ENCODE results near the gene SORT1.
"Not testable (repeated sequence)": the region's sequence is repeated elsewhere in the genome, so short reads cannot be mapped to it uniquely, and the experiment has no call there.

SORT1 gene

GRCh38 chr1:109305991-109306390 lies 91.7 kb downstream of the SORT1 start:
- H3K27ac ChIP-seq (ENCODE audit: low read depth in 2 of 2, low read length in 2 of 2); H3K9ac ChIP-seq (ENCODE audit: low read depth in 1 of 2, low read length in 2 of 2): not testable (repeated sequence)

GRCh38 chr1:109304226-109304920 lies 93.3 kb downstream of the SORT1 start:
- Histone ChIP-seq H3K4me1 (ENCODE audit: control insufficient read depth in 2 of 2, insufficient read depth in 2 of 2, low read length in 2 of 2) (no peaks in the 10 kb centered on the region), H3K27ac (ENCODE audit: low read depth in 2 of 2, low read length in 2 of 2) (no peak overlapping the region), H3K9ac (ENCODE audit: low read depth in 1 of 2, low read length in 2 of 2) (no peak overlapping the region), H3K27me3 (ENCODE audit: control insufficient read depth in 2 of 2, insufficient read depth in 2 of 2, low read length in 2 of 2) (peaks cover 0 to 3% of the 10 kb centered on the region in 2 donors), H3K9me3 (ENCODE audit: control insufficient read depth in 2 of 2, low read length in 2 of 2) (no peaks in the 10 kb centered on the region), H3K4me3 (ENCODE audit: low read length in 2 of 2) (no peak overlapping the region), H3K36me3 (ENCODE audit: control insufficient read depth in 2 of 2, insufficient read depth in 2 of 2, low read length in 2 of 2) (no peaks in the 10 kb centered on the region)

More at GRCh38 chr1:109305991-109306390, 91.7 kb downstream of the SORT1 start:
- H3K4me3 ChIP-seq (ENCODE audit: low read length in 2 of 2); H3K27me3 ChIP-seq (ENCODE audit: control insufficient read depth in 2 of 2, insufficient read depth in 2 of 2, low read length in 2 of 2); H3K9me3 ChIP-seq (ENCODE audit: control insufficient read depth in 2 of 2, low read length in 2 of 2); H3K4me1 ChIP-seq (ENCODE audit: control insufficient read depth in 2 of 2, insufficient read depth in 2 of 2, low read length in 2 of 2); H3K36me3 ChIP-seq (ENCODE audit: control insufficient read depth in 2 of 2, insufficient read depth in 2 of 2, low read length in 2 of 2): not testable (repeated sequence)

GRCh38 chr1:109301874-109302273 lies 95.8 kb downstream of the SORT1 start:
- Histone ChIP-seq H3K4me3 (ENCODE audit: low read length in 2 of 2) (no peak overlapping the region), H3K36me3 (ENCODE audit: control insufficient read depth in 2 of 2, insufficient read depth in 2 of 2, low read length in 2 of 2) (no peaks in the 10 kb centered on the region), H3K9ac (ENCODE audit: low read depth in 1 of 2, low read length in 2 of 2) (no peak overlapping the region), H3K4me1 (ENCODE audit: control insufficient read depth in 2 of 2, insufficient read depth in 2 of 2, low read length in 2 of 2) (peaks cover 0 to 3% of the 10 kb centered on the region in 2 donors), H3K27ac (ENCODE audit: low read depth in 2 of 2, low read length in 2 of 2) (no peak overlapping the region), H3K9me3 (ENCODE audit: control insufficient read depth in 2 of 2, low read length in 2 of 2) (no peaks in the 10 kb centered on the region), H3K27me3 (ENCODE audit: control insufficient read depth in 2 of 2, insufficient read depth in 2 of 2, low read length in 2 of 2) (peaks cover 0 to 6% of the 10 kb centered on the region in 2 donors)

- peaks cover 0 to 6% of the 10 kb centered on the region in 2 donors for H3K27me3 ChIP-seq (ENCODE audit: control insufficient read depth in 2 of 2, insufficient read depth in 2 of 2, low read length in 2 of 2)
- no peak overlapping the region for H3K4me3 ChIP-seq (ENCODE audit: low read length in 2 of 2)
- no peaks in the 10 kb centered on the region for H3K36me3 ChIP-seq (ENCODE audit: control insufficient read depth in 2 of 2, insufficient read depth in 2 of 2, low read length in 2 of 2)
- H3K4me1 ChIP-seq (ENCODE audit: control insufficient read depth in 2 of 2, insufficient read depth in 2 of 2, low read length in 2 of 2), result peaks cover 0 to 3% of the 10 kb centered on the region in 2 donors
- H3K9me3 ChIP-seq (ENCODE audit: control insufficient read depth in 2 of 2, low read length in 2 of 2), result no peaks in the 10 kb centered on the region
- no peak overlapping the region for H3K9ac ChIP-seq (ENCODE audit: low read depth in 1 of 2, low read length in 2 of 2)
- no peak overlapping the region for H3K27ac ChIP-seq (ENCODE audit: low read depth in 2 of 2, low read length in 2 of 2)
These were observed 97.0 kb downstream of the SORT1 start for GRCh38 chr1:109300650-109301151.

GRCh38 chr1:109299558-109300343 lies 98.0 kb downstream of the SORT1 start:
- Histone ChIP-seq H3K27me3 (ENCODE audit: control insufficient read depth in 2 of 2, insufficient read depth in 2 of 2, low read length in 2 of 2) (peaks cover 0 to 6% of the 10 kb centered on the region in 2 donors), H3K36me3 (ENCODE audit: control insufficient read depth in 2 of 2, insufficient read depth in 2 of 2, low read length in 2 of 2) (no peaks in the 10 kb centered on the region), H3K9me3 (ENCODE audit: control insufficient read depth in 2 of 2, low read length in 2 of 2) (no peaks in the 10 kb centered on the region), H3K4me1 (ENCODE audit: control insufficient read depth in 2 of 2, insufficient read depth in 2 of 2, low read length in 2 of 2) (peaks cover 0 to 3% of the 10 kb centered on the region in 2 donors), H3K9ac (ENCODE audit: low read depth in 1 of 2, low read length in 2 of 2) (no peak overlapping the region), H3K4me3 (ENCODE audit: low read length in 2 of 2) (no peak overlapping the region), H3K27ac (ENCODE audit: low read depth in 2 of 2, low read length in 2 of 2) (peak overlapping the region in 1 of 2 donors; percentile 11)

- no peak overlapping the region for H3K4me3 ChIP-seq (ENCODE audit: low read length in 2 of 2)
- H3K4me1 ChIP-seq (ENCODE audit: control insufficient read depth in 2 of 2, insufficient read depth in 2 of 2, low read length in 2 of 2), result peaks cover 0 to 3% of the 10 kb centered on the region in 2 donors
- peak overlapping the region in 1 of 2 donors; percentile 16 for H3K27ac ChIP-seq (ENCODE audit: low read depth in 2 of 2, low read length in 2 of 2)
- no peaks in the 10 kb centered on the region for H3K36me3 ChIP-seq (ENCODE audit: control insufficient read depth in 2 of 2, insufficient read depth in 2 of 2, low read length in 2 of 2)
- no peaks in the 10 kb centered on the region for H3K9me3 ChIP-seq (ENCODE audit: control insufficient read depth in 2 of 2, low read length in 2 of 2)
- no peak overlapping the region for H3K9ac ChIP-seq (ENCODE audit: low read depth in 1 of 2, low read length in 2 of 2)
- peaks cover 0 to 6% of the 10 kb centered on the region in 2 donors for H3K27me3 ChIP-seq (ENCODE audit: control insufficient read depth in 2 of 2, insufficient read depth in 2 of 2, low read length in 2 of 2)
These were observed 98.8 kb downstream of the SORT1 start for GRCh38 chr1:109298666-109299557.

- Histone ChIP-seq H3K36me3 (ENCODE audit: control insufficient read depth in 2 of 2, insufficient read depth in 2 of 2, low read length in 2 of 2) (no peaks in the 10 kb centered on the region), H3K9me3 (ENCODE audit: control insufficient read depth in 2 of 2, low read length in 2 of 2) (no peaks in the 10 kb centered on the region), H3K9ac (ENCODE audit: low read depth in 1 of 2, low read length in 2 of 2) (no peak overlapping the region), H3K4me1 (ENCODE audit: control insufficient read depth in 2 of 2, insufficient read depth in 2 of 2, low read length in 2 of 2) (peaks cover 0 to 3% of the 10 kb centered on the region in 2 donors), H3K4me3 (ENCODE audit: low read length in 2 of 2) (no peak overlapping the region), H3K27ac (ENCODE audit: low read depth in 2 of 2, low read length in 2 of 2) (no peak overlapping the region), H3K27me3 (ENCODE audit: control insufficient read depth in 2 of 2, insufficient read depth in 2 of 2, low read length in 2 of 2) (peaks cover 0 to 3% of the 10 kb centered on the region in 2 donors)
These were observed 100.9 kb downstream of the SORT1 start for GRCh38 chr1:109296782-109297181.

- H3K27ac ChIP-seq (ENCODE audit: low read depth in 2 of 2, low read length in 2 of 2), result no peak overlapping the region
- no peaks in the 10 kb centered on the region for H3K36me3 ChIP-seq (ENCODE audit: control insufficient read depth in 2 of 2, insufficient read depth in 2 of 2, low read length in 2 of 2)
- no peaks in the 10 kb centered on the region for H3K9me3 ChIP-seq (ENCODE audit: control insufficient read depth in 2 of 2, low read length in 2 of 2)
- no peak overlapping the region for H3K4me3 ChIP-seq (ENCODE audit: low read length in 2 of 2)
- H3K9ac ChIP-seq (ENCODE audit: low read depth in 1 of 2, low read length in 2 of 2), result no peak overlapping the region
- peaks cover 0 to 3% of the 10 kb centered on the region in 2 donors for H3K27me3 ChIP-seq (ENCODE audit: control insufficient read depth in 2 of 2, insufficient read depth in 2 of 2, low read length in 2 of 2)
- H3K4me1 ChIP-seq (ENCODE audit: control insufficient read depth in 2 of 2, insufficient read depth in 2 of 2, low read length in 2 of 2), result peaks cover 0 to 3% of the 10 kb centered on the region in 2 donors
These were observed 101.9 kb downstream of the SORT1 start for GRCh38 chr1:109295712-109296415.

GRCh38 chr1:109294481-109294880 lies 103.2 kb downstream of the SORT1 start:
- Histone ChIP-seq H3K36me3 (ENCODE audit: control insufficient read depth in 2 of 2, insufficient read depth in 2 of 2, low read length in 2 of 2) (no peaks in the 10 kb centered on the region), H3K9me3 (ENCODE audit: control insufficient read depth in 2 of 2, low read length in 2 of 2) (no peaks in the 10 kb centered on the region), H3K27ac (ENCODE audit: low read depth in 2 of 2, low read length in 2 of 2) (no peak overlapping the region), H3K9ac (ENCODE audit: low read depth in 1 of 2, low read length in 2 of 2) (no peak overlapping the region), H3K4me1 (ENCODE audit: control insufficient read depth in 2 of 2, insufficient read depth in 2 of 2, low read length in 2 of 2) (peaks cover 0 to 3% of the 10 kb centered on the region in 2 donors), H3K27me3 (ENCODE audit: control insufficient read depth in 2 of 2, insufficient read depth in 2 of 2, low read length in 2 of 2) (peaks cover 0 to 3% of the 10 kb centered on the region in 2 donors), H3K4me3 (ENCODE audit: low read length in 2 of 2) (no peak overlapping the region)

Measured in mucosa of rectum (tissue), 2 donors.